Effector CD8-positive, alpha-beta T cell (primary cell): ENCODE measurements around the gene CMIP.
"Not testable (repeated sequence)": the region's sequence is repeated elsewhere in the genome, so short reads cannot be mapped to it uniquely, and the experiment has no call there.

Source experiments
- DNase-seq: peaks from one replicate; lab custom pipeline; 2025; lab: John Stamatoyannopoulos, UW
- total RNA-seq, 4 experiments: gene quantifications; one replicate each; lab custom pipeline; 2026; lab: John Stamatoyannopoulos, UW

The CMIP gene
- 22.3 to 57.4 (median 35.6) reads per million in 4 experiments for total RNA-seq

DNA sequence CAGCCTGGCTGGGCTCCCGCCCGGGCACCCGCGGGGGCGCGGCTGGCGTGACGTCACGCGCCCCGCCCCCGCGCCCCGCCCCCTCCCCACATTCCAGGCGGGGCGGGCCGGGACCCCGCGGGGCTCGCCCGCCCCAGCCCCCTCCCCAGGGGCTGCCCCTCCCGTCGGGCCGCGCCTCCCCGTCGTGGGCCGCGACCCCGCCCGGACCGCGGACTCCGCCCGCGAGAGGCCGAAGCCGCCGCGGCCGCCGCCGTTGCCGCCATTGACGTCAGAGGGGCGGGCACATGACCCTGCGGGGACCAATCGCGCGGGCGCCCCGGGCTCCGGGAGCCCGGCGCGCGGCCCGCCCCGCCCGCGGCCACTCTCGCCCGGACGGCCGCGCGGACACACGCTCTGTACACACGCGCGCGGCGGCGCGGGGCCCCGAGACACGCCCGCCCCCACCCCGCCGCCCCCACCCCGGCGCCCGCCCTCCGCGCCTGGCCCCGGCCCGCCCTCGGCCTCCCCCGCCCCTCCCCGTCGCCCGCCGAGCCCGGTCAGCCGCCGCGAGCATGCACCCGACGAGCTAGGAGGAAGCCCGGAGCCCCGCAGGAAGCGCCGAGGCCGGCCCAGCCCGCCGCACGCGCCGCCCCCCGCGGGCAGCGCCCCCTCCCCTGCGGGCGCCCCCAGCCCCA lies at the start of gene CMIP:
CMIP (plus strand) TSS at position 361 of the 674 bp plus-strand sequence.
- DNase-seq, result peak; percentile 60

DNA sequence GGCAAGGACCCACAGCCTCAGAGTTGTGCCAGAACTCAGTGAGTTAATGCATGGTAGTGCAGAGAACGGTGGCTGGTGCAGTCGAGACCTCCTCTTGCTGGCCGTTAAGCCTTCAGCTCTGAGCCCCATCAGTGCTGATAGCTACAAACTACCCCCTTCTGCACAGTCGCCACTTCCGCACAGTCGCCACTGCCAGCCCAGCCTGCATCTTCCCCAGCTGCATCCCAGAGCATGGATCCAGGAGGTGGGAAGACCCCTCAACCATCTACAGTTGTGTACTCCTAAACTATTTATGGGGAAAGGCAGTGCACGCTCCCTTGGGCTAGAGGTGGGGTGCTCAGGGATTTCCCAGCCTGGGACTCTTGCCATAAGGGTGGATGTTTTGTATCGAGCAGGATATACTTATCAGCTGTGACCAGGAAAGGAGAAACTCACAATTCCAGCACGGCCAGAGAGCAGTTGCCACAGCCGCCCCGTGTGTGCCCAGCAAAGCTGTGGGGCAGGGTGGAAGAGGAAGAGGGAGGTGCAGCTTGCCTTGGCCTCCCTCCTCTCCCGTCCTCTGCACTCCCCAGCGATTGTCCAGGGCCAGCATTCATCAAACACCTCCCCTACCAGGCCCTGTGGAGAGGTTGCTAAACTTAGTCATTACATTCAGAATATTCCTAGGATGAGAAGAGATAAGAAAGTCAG lies 49.5 kb upstream of the CMIP start:
- no peak for DNase-seq

DNA sequence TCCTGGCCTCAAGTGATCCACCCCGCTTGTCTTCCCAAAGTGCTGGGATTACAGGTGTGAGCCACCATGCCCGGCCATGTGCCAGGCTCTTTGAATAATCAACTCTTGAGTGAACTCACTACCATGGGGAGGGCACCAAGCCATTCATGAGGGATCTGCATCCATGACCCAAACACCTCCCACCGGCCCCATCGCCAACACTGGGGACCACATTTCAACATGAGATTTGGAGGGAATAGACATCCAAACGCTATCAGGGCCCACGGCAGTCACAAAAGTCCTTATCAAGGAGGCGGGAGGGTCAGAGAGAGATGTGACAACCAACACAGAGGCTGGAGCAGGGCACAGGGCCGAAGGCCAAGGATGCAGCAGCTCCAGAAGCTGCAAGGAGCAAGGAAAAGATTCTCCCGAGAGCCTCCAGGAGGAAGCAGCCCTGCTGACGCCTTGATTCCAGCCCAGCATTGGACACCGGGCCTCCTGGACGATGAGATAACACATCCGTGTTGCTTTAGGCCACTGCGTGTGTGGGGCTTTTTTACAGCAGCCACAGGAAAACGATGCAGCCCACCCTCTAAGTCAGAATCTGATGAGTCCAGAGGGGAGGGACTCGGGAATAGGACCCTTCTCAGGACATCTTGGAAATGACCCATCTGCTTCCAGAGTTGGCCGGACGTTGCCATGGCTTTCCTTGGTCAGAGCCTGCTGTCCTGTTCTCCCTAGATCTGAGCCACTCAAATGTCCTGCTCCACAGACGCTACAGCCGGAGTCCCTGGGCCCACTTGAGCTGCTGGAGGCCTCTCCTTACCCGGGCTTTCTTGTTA lies 47.3 kb upstream of the CMIP start:
- no peak for DNase-seq

DNA sequence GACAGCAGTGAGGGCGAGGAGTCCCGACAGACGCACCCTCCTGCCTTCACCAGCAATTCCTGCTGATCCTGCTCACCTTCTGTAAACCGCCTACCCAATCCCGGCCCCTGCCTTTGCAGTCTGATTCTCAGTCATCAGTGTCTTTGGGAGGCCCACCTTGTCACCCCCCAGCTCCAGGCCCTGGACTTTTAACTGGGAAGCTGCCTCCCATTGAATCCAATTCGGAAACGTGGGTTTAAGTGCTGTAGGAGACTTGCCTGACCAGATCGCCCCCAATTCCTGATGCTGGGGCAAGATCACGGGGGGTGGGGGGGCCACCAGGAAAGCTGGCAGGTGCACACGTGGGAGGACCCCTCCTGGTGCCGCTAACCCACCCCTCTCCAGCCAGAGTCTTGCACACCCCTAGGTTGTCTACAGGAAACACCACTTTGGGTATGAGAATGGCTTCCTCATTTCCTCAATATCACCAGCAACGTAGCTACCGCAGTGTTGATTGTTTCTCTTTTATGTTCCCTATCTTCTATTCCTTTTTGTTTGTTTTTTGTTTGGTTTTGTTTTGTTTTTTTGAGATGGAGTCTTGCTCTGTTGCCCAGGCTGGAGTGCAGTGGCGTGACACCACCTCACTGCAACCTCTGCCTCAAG lies 46.6 kb upstream of the CMIP start:
- DNase-seq, result no peak

DNA sequence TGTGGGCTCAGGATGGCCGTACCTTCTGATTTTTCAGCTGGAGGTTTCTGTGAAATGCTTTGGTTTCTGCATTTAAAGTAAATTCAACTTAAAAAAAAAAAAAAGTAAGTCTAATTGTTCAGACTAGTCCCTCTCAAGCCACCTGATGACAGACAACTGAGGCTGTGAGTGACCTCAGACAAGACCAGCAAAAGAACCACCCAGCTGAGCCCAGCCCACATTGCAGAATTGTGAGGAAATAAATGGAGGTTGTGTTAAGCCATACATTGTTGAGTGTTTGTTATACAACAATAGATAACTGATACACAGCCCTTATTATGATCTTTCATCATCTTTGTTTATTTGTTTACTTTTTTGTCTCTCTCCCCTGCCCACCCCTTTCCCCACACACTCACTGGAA lies 44.7 kb upstream of the CMIP start:
- DNase-seq, result no peak

DNA sequence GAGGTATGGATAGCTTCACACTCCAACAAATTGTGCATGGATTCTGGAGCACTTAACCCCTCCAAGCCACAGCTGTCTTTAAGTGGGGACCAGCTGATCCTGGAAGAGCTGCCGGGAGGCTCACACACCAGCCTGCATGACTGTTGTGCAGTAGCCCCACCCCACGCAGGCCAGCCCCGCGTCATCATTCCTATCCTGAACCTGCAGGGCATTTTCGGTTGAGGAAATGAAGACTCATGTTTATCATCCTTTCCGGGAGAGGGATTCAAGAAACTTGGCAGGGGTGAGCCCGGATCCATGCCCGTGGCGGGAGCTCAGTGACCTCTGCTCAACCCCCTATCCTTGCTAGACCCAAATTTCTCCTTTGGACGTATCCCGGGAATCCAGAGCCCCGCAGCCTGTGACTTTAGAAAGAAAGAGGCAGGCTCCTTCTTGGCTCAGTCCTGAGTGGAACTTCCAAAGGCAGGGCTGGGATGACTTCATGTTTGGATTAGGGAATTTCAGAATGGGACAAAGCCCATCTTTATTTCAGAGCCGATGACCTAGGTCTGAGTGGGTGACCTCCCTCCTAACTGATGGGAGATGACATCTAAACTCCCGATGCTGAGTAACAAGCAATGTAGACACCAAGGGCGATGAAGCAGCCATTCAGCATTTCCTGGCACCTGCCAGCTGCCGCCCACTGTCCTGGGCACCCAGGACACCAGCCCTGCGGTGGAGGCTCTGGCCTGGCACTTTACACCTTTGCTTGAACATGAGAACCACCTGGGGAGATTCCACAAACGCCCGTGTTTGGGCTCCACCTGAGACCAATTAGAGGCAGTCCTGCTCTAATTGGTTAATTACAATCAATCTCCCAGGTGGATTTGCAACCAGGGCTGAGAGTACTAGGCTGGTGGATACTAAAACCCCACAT lies 43.3 kb upstream of the CMIP start:
- no peak for DNase-seq

DNA sequence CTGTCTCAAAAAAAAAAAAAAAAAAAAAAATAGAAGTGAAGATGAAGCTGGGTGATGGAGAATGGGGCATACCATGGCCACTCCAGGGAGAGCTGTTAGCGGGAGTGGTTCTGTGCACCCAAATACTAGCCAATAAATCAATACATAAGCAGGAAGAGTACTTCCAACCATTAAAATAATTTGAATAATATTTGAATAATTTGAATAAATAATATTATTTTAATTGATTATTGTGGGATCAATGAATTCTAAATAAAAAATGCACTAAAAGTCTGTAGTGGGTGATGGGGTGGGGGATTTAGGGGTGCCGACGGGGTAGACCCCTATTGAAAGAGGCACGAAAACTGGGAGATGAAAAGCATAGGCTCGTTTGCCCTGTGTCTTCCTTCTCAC lies 41.4 kb upstream of the CMIP start:
- DNase-seq, result no peak

DNA sequence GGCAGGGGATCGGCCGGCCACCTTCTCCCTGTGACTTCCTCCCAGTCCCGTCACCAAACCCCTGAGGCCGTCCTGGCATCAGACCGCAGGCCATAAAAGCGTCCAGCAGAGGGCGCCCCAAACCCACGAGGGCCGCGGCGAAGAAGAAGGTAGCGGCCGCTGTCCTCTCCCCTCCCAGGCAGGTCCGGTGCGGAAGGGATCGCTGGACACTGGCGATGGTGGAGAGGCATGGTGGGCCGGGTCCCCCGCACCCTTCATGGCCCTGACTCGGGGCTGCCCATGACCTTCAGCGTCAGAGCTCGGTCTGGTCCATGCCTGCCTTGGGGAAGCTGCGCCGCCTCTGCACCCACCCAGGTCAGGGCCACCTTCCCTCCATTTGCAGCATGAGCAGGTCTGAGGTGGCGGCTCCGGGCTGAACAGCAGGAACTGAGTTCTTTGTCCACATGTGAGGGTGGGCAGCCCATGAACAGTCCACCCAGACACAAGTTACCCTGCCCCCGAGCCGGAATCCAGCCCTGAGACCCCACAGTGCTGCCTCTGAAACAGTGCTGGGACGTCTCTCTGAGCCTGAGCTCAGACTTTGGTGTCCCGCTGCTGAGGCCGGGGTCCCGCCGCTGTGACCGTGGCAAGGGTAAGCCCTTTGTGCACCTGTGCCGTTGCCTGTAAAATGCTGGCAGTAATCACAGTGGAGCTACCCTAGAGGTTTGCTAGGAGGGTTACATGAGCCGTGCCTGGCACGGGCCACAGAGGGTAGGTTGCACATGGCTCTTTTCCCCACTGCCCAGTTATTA lies 40.8 kb upstream of the CMIP start:
- peak; percentile 69 for DNase-seq

DNA sequence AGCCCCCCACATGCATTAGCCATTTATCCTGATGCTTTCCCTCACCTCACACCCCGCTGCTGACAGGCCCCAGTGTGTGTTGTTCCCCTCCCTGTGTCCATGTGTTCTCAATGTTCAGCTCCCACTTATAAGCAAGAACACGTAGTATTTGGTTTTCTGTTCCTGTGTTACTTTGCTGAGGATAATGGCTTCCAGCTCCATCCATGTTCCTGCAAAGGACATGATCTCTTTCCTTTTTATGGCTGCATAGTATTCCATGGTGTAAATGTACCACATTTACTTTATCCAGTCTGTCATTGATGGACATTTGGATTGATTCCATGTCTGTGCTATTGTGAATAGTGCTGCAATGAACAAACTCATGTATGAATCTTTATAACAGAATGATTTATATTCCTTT lies 39.6 kb upstream of the CMIP start:
- DNase-seq, result not testable (repeated sequence)

DNA sequence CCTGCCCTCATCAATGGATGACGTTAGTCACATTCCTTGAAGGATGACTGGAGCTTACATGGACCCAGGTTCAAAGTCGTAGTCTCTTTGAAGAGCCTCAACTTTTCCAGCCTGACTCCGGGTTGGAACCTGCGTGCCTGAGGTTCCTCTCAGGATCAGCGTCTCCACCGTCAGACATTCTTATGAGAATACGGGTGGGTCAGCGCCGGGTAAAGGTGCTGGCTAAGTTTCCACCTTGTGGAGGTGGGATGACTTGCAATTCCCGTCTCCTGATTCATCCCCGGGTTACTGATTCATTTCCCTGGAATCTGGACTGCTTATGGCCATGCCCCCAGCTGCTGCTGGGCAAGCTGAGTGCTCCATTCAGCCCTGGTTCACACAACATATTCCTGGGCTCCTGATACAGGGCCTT lies 38.9 kb upstream of the CMIP start:
- DNase-seq, result no peak

DNA sequence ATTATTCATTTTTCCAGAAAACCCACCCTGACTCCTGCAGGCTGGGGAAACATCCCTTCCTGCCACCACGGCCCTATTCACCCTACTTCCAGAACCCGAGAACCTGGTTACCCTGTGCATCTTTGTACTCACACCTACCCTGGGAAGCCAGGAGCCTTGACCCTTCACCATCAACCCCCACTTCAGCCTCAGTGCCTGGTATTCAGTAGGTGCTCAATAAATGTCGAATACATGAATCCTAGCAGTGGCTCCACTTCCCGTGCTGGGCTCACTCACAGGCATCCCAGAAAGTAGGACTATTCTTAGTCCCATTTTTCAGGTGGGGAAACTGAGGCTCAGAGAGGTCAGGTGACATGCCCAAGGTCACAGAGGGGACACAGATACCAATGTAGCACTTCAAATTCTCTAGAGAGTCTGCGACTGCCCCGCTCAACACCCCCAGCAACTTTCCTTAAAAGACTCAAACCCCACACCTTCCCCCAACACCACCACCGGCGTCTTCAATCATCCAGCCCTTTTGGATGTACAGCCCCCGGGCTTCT lies 36.1 kb upstream of the CMIP start:
- DNase-seq, result no peak

DNA sequence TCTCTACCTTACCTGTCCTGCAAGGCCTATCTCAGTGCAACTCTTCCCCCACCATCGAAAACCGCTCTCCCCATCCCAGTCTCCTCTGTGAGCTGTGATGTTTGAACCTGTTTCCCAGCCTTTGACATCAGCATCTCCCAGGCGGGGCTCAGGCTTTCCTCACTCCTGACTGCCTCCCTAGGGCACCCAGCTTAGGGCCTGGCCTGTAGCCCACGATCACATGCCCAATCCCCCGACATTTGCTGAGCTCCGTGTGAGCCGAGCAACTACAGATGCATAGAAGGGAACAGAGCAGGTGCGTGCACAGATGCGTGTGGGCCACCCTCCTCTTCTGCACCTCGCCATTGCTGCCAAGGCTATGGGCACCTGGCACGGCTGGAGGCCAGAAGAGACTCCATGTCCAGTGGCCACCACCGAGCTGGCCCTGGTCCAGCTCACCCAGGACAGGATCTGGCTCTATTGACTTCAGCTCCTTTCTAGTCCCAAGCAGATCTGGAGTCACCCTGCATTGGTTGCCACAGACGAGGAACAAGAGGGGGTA lies 35.5 kb upstream of the CMIP start:
- no peak for DNase-seq

DNA sequence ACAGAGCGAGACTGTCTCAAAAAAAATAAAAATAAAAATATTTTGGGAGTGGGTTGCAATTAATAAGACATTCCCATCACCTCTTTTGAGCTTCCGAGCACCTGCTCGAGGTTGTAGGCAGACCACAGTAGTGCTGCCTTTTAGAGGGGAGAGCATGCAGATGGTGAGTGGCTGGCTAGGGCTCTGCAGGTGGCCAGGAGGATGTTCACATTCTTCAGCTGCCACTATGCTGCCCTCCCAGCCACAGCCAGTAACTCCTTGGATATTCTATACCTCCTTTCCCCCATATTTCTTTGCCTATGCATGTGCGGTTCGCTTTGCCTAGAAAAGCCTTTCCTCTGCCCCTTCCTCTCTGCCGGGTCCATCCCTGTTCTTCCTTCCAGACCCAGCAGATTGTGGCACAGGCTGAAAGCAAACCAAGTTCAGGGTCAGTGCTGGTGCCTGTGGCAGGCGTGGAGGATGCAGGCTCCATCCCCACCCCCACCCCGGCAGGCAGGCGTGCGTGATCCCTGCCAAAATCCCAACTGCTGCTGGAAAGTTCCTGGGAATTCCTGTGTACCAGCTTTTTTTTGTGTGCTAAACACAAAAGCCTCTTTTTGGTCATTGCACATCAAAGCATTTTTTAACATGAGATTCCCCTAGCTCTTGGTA lies 33.8 kb upstream of the CMIP start:
- DNase-seq, result no peak

DNA sequence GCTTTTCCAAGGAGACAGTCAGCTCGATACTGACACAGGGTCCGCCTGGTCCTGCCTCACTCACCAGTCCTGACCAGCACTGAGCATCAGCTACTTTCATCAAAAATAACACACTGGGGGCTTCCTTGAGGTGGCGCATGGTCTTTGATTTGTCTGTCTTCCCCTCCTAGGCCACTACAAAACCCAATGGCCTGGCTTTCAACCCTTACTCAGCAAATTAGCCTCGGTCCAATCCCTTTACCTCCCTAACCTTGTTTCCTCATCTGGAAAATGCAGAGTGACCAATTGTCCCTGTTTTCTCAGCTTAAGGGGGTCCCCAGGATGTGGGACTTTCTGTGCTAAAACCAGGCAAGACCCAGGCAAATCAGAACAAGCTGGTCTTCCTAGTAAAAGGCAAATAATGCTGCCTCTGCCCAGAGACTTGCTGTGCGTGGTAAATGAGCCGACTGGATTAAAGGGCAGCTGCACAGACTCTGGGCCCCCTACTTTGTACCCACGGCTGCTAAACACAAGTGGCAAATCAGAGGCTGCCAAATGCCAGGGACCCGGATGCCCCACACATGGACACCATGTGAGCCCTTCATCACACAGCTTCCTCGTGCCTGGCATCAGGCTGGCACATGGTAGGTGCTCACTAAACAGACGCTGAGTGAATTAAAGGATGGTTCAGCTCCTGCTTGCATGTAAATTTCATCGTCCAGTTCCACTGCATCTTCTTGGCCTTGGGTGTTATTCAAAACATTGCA lies 31.2 kb upstream of the CMIP start:
- no peak for DNase-seq

DNA sequence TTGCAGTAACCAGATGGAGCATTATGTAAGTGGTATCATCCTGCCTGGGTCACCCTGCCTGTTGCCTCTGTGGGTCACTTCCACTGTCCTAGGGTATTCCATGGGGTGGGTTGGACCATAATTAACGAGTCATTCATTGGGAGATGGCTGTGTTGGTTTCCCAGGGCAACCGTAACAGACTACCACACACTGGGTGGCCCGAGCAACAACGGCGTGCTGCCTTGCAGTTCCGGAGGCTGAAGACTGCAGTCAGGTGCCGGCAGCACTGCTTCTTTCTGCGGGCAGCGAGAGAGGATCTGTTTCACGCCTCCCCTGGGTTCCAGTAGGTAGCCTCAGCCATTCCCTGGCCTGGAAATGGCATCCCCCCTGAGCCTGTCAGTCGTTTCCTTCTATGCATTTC lies 28.9 kb upstream of the CMIP start:
- no peak for DNase-seq

DNA sequence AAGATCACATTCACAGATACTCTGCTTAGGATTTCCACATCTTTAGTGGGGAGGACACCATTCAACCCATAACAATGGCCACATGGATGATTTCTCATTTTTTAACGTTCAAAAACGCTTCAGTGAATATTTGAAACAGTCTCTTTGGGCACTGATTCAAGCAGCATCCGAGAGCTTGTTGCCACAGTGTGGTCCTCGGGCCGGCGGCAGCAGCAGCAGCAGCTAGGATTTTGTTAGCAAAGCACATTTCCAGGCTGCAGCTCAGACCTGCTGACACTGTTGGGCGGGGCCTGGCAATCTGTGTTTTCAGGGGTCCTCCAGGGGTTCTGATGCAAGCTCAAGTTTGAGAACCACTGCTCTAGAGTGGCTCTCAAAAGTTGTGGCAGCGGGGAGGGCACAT lies 27.9 kb upstream of the CMIP start:
- no peak for DNase-seq

DNA sequence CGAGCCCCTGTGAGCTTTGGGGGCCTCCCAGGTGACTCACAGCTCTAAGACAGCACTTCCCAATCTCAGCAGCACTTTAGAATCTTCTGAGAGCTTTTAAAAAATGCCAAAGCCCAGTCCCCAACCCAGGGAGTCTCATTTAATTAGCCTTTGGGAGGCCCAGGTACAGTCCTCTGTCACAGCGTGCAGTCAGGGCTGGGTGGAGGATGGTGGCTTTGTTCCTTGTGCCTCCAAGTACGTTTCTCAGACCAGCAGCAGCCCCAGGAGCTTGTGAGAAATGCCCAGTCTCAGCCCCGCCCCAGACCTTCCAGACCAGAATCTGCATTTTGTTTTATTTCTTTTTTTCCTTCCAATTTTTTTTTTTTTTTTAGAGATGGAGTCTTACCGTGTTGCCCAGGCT lies 27.4 kb upstream of the CMIP start:
- DNase-seq, result no peak

DNA sequence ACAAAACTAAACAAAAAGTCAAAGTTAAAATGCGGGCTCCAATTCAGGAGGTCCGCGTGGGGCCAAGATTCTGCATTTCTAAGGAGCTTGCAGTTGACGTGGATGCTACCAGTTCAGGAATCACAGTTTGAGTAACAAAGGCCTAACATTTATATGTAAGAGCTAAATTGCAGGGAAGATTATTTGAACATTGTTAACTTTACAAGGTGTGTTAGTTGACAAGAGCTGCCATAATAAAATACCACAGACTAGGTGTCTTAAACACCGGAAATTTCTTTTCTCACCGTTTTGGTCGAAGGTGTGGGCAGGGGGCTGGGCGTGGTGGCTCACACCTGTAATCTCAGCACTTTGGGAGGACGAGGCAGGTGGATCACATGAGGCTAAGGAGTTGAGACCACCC lies 24.8 kb upstream of the CMIP start:
- DNase-seq, result no peak

DNA sequence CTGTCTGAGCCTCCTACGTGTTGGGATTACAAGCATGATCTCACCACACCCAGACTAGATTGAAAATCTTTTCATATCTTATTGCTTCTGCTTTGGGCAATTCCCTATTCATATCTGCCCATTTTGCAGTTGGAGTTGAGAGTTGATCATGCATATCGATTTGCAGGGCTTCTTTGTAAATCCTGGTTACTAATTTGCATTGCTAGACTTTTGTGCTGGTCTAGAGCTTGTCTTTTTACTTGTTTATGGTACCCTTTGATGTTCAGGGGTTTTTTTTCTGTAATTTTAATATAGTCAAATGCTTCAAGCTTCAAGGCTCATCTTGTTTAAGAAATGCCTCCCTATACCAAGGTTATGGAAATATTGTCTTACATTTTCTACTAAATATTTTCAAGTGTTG lies 23.5 kb upstream of the CMIP start:
- DNase-seq, result no peak
